Chondrocyte (in vitro differentiated cells): Measurements from ENCODE around the gene KLF11. TPM values are rescaled to one million over a fixed set of nuclear protein-coding genes. Genes with fewer than 3 reads are reported as not detected.
A peak's percentile ranks its signal among the peaks of the same experiment; 100 is the strongest.

Experiments
- DNase-seq: peaks from one replicate; pipeline ENCODE4 v3.0.0; 2021; ENCODE audit warnings: mixed read lengths, low spot score
- H3K27ac Mint-ChIP-seq: one replicate; pipeline ENCODE4 v1.8.0; 2021; ENCODE audit warnings: mild to moderate bottlenecking, moderate library complexity, mixed read lengths; ENCODE audit not compliant: unreplicated experiment
- H3K27me3 Mint-ChIP-seq: 2 replicates; pipeline ENCODE4 v1.8.0; 2021; ENCODE audit warnings: low read depth, mixed read lengths
- H3K36me3 Mint-ChIP-seq: 2 replicates; pipeline ENCODE4 v1.8.0; 2021; ENCODE audit warnings: low read depth, mixed read lengths
- H3K4me1 Mint-ChIP-seq: 2 replicates; pipeline ENCODE4 v1.8.0; 2021; ENCODE audit warnings: low read depth, mild to moderate bottlenecking, mixed read lengths
- H3K4me3 Mint-ChIP-seq: one replicate; pipeline ENCODE4 v1.8.0; 2021; ENCODE audit warnings: mild to moderate bottlenecking, moderate library complexity, mixed read lengths; ENCODE audit not compliant: unreplicated experiment
- H3K9me3 Mint-ChIP-seq: 2 replicates; pipeline ENCODE4 v1.8.0; 2021; ENCODE audit warnings: low read depth, mixed read lengths
- total RNA-seq: library from RNA; stranded (reverse); gene quantifications from 3 replicates; pipeline ENCODE4 v1.2.1, GENCODE V29; 2021
- TF ChIP-seq, protein P1 (sequence below): fragments of 200-600 bp; sonication (generic); IDR thresholded peaks from 2 replicates; pipeline ENCODE4 v1.5.0; 2021; ENCODE audit warnings: antibody characterized with exemption, mild to moderate bottlenecking, moderate library complexity

KLF11 gene
- total RNA-seq, 1 donor from 2014 or later, result 15.2 TPM

GRCh38 chr2:10034333-10035052 is 8.9 kb upstream of the KLF11 start:
- Mint-ChIP-seq H3K27me3 (no peaks in the 10 kb centered on the region), H3K27ac (no peak overlapping the region), H3K4me1 (peaks cover 29% of the 10 kb centered on the region), H3K9me3 (no peaks in the 10 kb centered on the region), H3K4me3 (no peak overlapping the region), H3K36me3 (no peaks in the 10 kb centered on the region)
- no peak for DNase-seq
- TF ChIP-seq, protein P1, sequence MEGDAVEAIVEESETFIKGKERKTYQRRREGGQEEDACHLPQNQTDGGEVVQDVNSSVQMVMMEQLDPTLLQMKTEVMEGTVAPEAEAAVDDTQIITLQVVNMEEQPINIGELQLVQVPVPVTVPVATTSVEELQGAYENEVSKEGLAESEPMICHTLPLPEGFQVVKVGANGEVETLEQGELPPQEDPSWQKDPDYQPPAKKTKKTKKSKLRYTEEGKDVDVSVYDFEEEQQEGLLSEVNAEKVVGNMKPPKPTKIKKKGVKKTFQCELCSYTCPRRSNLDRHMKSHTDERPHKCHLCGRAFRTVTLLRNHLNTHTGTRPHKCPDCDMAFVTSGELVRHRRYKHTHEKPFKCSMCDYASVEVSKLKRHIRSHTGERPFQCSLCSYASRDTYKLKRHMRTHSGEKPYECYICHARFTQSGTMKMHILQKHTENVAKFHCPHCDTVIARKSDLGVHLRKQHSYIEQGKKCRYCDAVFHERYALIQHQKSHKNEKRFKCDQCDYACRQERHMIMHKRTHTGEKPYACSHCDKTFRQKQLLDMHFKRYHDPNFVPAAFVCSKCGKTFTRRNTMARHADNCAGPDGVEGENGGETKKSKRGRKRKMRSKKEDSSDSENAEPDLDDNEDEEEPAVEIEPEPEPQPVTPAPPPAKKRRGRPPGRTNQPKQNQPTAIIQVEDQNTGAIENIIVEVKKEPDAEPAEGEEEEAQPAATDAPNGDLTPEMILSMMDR, result no peak

GRCh38 chr2:10035053-10035422 is 8.3 kb upstream of the KLF11 start:
- no peak overlapping the region for H3K4me3 Mint-ChIP-seq

GRCh38 chr2:10035633-10036032 is 7.7 kb upstream of the KLF11 start:
- Mint-ChIP-seq H3K9me3 (no peaks in the 10 kb centered on the region), H3K27me3 (no peaks in the 10 kb centered on the region), H3K36me3 (no peaks in the 10 kb centered on the region), H3K4me3 (no peak overlapping the region), H3K4me1 (peaks cover 23% of the 10 kb centered on the region), H3K27ac (no peak overlapping the region)
- TF ChIP-seq, protein P1, result no peak
- no peak for DNase-seq

More at GRCh38 chr2:10035053-10035422, 8.3 kb upstream of the KLF11 start:
- H3K4me1 Mint-ChIP-seq, result peaks cover 24% of the 10 kb centered on the region
- H3K27me3 Mint-ChIP-seq, result no peaks in the 10 kb centered on the region
- H3K36me3 Mint-ChIP-seq, result no peaks in the 10 kb centered on the region
- DNase-seq, result no peak
- no peaks in the 10 kb centered on the region for H3K9me3 Mint-ChIP-seq
- TF ChIP-seq, protein P1, result no peak
- H3K27ac Mint-ChIP-seq, result no peak overlapping the region

DNA sequence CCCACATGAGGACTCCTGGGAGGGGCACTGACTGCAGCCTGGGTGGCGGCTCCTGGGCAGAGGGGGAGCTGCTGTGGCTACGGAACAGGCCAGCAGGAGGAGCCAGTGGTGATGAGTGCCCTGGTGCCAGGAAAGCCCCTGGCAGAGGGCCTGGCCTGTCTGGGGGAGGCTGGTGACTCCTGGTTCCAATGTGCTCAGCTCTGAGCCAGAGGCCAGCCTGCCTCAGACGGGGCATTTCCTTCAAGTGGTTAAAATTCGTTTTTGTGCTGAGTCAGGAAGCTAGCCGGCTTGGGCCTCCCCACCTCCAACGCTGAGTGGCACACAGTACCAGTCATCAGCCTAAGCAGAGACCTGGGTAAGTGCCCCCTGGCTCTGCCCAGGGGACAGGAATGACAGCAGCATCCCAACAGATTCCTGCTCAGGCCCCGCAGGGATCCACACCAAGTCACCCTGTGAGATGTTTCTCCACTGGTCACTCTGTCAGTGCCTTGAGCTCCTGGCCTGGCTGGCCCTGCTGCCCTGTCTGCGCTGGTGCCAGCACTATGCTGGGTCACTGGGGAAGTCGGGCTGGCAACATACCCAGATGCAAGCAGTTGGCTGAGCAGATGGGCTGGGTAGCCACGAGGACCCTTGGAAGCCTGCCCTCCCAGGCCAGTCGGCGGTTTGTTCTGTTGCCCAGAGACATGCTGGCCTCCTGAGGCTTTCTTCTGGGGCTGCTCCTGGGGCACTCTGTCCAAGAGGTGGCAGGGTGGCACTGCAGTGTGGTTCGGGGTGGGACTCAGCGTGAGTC is 7.1 kb upstream of the KLF11 start:
- no peaks in the 10 kb centered on the region for H3K36me3 Mint-ChIP-seq
- no peak for DNase-seq
- H3K27ac Mint-ChIP-seq, result peak overlapping the region; percentile 85
- H3K27me3 Mint-ChIP-seq, result no peaks in the 10 kb centered on the region
- TF ChIP-seq, protein P1, result peak; percentile 80
- H3K9me3 Mint-ChIP-seq, result no peaks in the 10 kb centered on the region
- no peak overlapping the region for H3K4me3 Mint-ChIP-seq
- H3K4me1 Mint-ChIP-seq, result peaks cover 26% of the 10 kb centered on the region

- Mint-ChIP-seq H3K27ac (no peak overlapping the region), H3K9me3 (no peaks in the 10 kb centered on the region), H3K36me3 (no peaks in the 10 kb centered on the region), H3K27me3 (no peaks in the 10 kb centered on the region), H3K4me1 (peaks cover 35% of the 10 kb centered on the region), H3K4me3 (no peak overlapping the region)
- no peak for DNase-seq
- TF ChIP-seq, protein P1, result no peak
Observed at GRCh38 chr2:10038123-10038522, 5.2 kb upstream of the KLF11 start.
